Gastrocnemius medialis (tissue), 4 donors: ENCODE data around the gene MRPL38.

Experiments used
- CTCF ChIP-seq, 5 experiments: fragments of 450-650 bp in 3 of 5; fragments of 200-600 bp in 2 of 5; sonication (generic) in 2 of 5; IDR thresholded peaks in 4 of 5; conservative IDR thresholded peaks in 1 of 5; 1 replicate in 4 of 5; 2 replicates in 1 of 5; pipeline ENCODE4 v1.5.1; 2016 to 2019; ENCODE audit warnings: antibody characterized with exemption in 5 of 5, mild to moderate bottlenecking in 3 of 5, moderate library complexity in 3 of 5
- POLR2A ChIP-seq, 2 donors: fragments of 450-650 bp; IDR thresholded peaks; one replicate each; pipeline ENCODE4 v1.6.1; 2017; ENCODE audit warnings: antibody characterized with exemption in 2 of 2, mild to moderate bottlenecking in 2 of 2, moderate library complexity in 2 of 2

- TF ChIP-seq CTCF (IDR thresholded peaks at IDR 0.05 in 4 of 5, conservative IDR thresholded peaks at IDR 0.05 in 1 of 5): no peak
- TF ChIP-seq POLR2A (IDR thresholded peaks at IDR 0.05): no peak
Measured at GRCh38 chr17:75894049-75894733, 10.5 kb downstream of the MRPL38 start.
